SJCRH30 (cell line): ENCODE measurements around the gene SLAIN1. TPM values are rescaled to one million over a fixed set of nuclear protein-coding genes. Genes with fewer than 3 reads are reported as not detected.
"Not testable (repeated sequence)": the region's sequence is repeated elsewhere in the genome, so short reads cannot be mapped to it uniquely, and the experiment has no call there.

Experiments used
- DNase-seq, 2 experiments: peaks; one replicate each; pipeline ENCODE4 v3.0.0-alpha.2; 2015 to 2020
- H3K27ac ChIP-seq: fragments of 250-450 bp; sonication (Bioruptor Pico); 2 replicates; pipeline ENCODE4 v1.5.1; 2020; ENCODE audit warnings: mild to moderate bottlenecking, moderate library complexity
- H3K27me3 ChIP-seq: fragments of 250-450 bp; sonication (Bioruptor Pico); 2 replicates; pipeline ENCODE4 v1.5.1; 2020; ENCODE audit warnings: mild to moderate bottlenecking, moderate library complexity
- H3K36me3 ChIP-seq: fragments of 250-450 bp; sonication (Bioruptor Pico); 2 replicates; pipeline ENCODE4 v1.5.1; 2020; ENCODE audit warnings: mild to moderate bottlenecking, moderate library complexity
- H3K4me1 ChIP-seq: fragments of 250-450 bp; sonication (Bioruptor Pico); 2 replicates; pipeline ENCODE4 v1.5.1; 2020; ENCODE audit warnings: mild to moderate bottlenecking, moderate library complexity
- H3K4me3 ChIP-seq: fragments of 250-450 bp; sonication (Bioruptor Pico); 2 replicates; pipeline ENCODE4 v1.5.1; 2020; ENCODE audit warnings: mild to moderate bottlenecking, moderate library complexity
- H3K9me3 ChIP-seq: fragments of 250-450 bp; sonication (Bioruptor Pico); replicated peaks from 2 replicates; pipeline ENCODE4 v1.5.1; 2020; ENCODE audit warnings: mild to moderate bottlenecking, moderate library complexity
- total RNA-seq: library from RNA; depleted of rRNA; stranded (reverse); fragments of >200 nt; shearing (Covaris generic); gene quantifications from 2 replicates; pipeline ENCODE4 v1.2.3, GENCODE V29; 2014; rRNA removed

The SLAIN1 gene
- total RNA-seq, result 2.6 and 4.7 TPM in 2 replicates

- Histone ChIP-seq H3K36me3 (no peaks in the 10 kb centered on the region), H3K9me3 (no peaks in the 10 kb centered on the region), H3K27me3 (no peaks in the 10 kb centered on the region), H3K4me1 (no peaks in the 10 kb centered on the region), H3K4me3 (peak within 1 kb of the TSS; percentile 81), H3K27ac (no peak within 1 kb of the TSS)
- DNase-seq, result peak; percentile 68 to 76
These were observed at the start of gene SLAIN1 for GRCh38 chr13:77697217-77698103. Gene SLAIN1 (plus strand): TSS chr13:77697687. CDS start chr13:77697914, 227 bp downstream.

GRCh38 chr13:77650409-77650808 lies 47.1 kb upstream of the SLAIN1 start:
- no peak overlapping the region for H3K4me3 ChIP-seq
- no peak overlapping the region for H3K27ac ChIP-seq
- H3K36me3 ChIP-seq, result no peaks in the 10 kb centered on the region
- DNase-seq, result no peak
- no peaks in the 10 kb centered on the region for H3K9me3 ChIP-seq
- H3K4me1 ChIP-seq, result no peaks in the 10 kb centered on the region
- no peaks in the 10 kb centered on the region for H3K27me3 ChIP-seq

- Histone ChIP-seq H3K27ac (no peak overlapping the region), H3K4me1 (no peaks in the 10 kb centered on the region), H3K27me3 (no peaks in the 10 kb centered on the region), H3K36me3 (no peaks in the 10 kb centered on the region), H3K9me3 (no peaks in the 10 kb centered on the region; the same call in 1 of the 2 replicates), H3K4me3 (no peak overlapping the region)
- DNase-seq, result no peak
These were observed 44.2 kb upstream of the SLAIN1 start for GRCh38 chr13:77653301-77653700.

GRCh38 chr13:77660016-77660415 lies 37.5 kb upstream of the SLAIN1 start:
- not testable (repeated sequence) for H3K9me3 ChIP-seq, H3K4me1 ChIP-seq, H3K27me3 ChIP-seq, H3K27ac ChIP-seq, H3K36me3 ChIP-seq, H3K4me3 ChIP-seq, DNase-seq

GRCh38 chr13:77660841-77661250 lies 36.6 kb upstream of the SLAIN1 start:
- DNase-seq, result no peak
- Histone ChIP-seq H3K27me3 (no peaks in the 10 kb centered on the region), H3K27ac (no peak overlapping the region), H3K4me1 (no peaks in the 10 kb centered on the region), H3K9me3 (no peaks in the 10 kb centered on the region; the same call in 1 of the 2 replicates), H3K36me3 (no peaks in the 10 kb centered on the region), H3K4me3 (no peak overlapping the region)

- H3K27me3 ChIP-seq, result not testable (repeated sequence)
These were observed 35.2 kb upstream of the SLAIN1 start for GRCh38 chr13:77662301-77662700.

GRCh38 chr13:77662831-77663230 lies 34.7 kb upstream of the SLAIN1 start:
- H3K36me3 ChIP-seq, H3K27ac ChIP-seq, H3K9me3 ChIP-seq, H3K4me1 ChIP-seq, H3K27me3 ChIP-seq, DNase-seq, H3K4me3 ChIP-seq: not testable (repeated sequence)

More at GRCh38 chr13:77662301-77662700, 35.2 kb upstream of the SLAIN1 start:
- not testable (repeated sequence) for H3K9me3 ChIP-seq, H3K27ac ChIP-seq, H3K4me1 ChIP-seq, H3K4me3 ChIP-seq, DNase-seq, H3K36me3 ChIP-seq

GRCh38 chr13:77674852-77675251 lies 22.6 kb upstream of the SLAIN1 start:
- no peaks in the 10 kb centered on the region for H3K36me3 ChIP-seq
- no peaks in the 10 kb centered on the region for H3K9me3 ChIP-seq
- no peak overlapping the region for H3K4me3 ChIP-seq
- H3K27ac ChIP-seq, result no peak overlapping the region
- H3K4me1 ChIP-seq, result no peaks in the 10 kb centered on the region
- DNase-seq, result no peak
- no peaks in the 10 kb centered on the region for H3K27me3 ChIP-seq

GRCh38 chr13:77678691-77679235 lies 18.7 kb upstream of the SLAIN1 start:
- no peak overlapping the region for H3K27ac ChIP-seq
- H3K27me3 ChIP-seq, result no peaks in the 10 kb centered on the region
- H3K4me3 ChIP-seq, result no peak overlapping the region
- no peaks in the 10 kb centered on the region for H3K9me3 ChIP-seq
- DNase-seq, result peak in 1 of 2 experiments; percentile 2
- no peaks in the 10 kb centered on the region for H3K36me3 ChIP-seq
- H3K4me1 ChIP-seq, result no peaks in the 10 kb centered on the region

- no peak for DNase-seq
- Histone ChIP-seq H3K27ac (no peak overlapping the region), H3K4me3 (no peak overlapping the region), H3K4me1 (no peaks in the 10 kb centered on the region), H3K36me3 (no peaks in the 10 kb centered on the region), H3K27me3 (no peaks in the 10 kb centered on the region), H3K9me3 (no peaks in the 10 kb centered on the region)
These were observed 9.7 kb upstream of the SLAIN1 start for GRCh38 chr13:77687799-77688198.

GRCh38 chr13:77691871-77692270 lies 5.6 kb upstream of the SLAIN1 start:
- DNase-seq, result no peak
- H3K4me3 ChIP-seq, result no peak overlapping the region
- H3K9me3 ChIP-seq, result no peaks in the 10 kb centered on the region
- no peaks in the 10 kb centered on the region for H3K27me3 ChIP-seq
- no peaks in the 10 kb centered on the region for H3K36me3 ChIP-seq
- H3K27ac ChIP-seq, result no peak overlapping the region
- no peaks in the 10 kb centered on the region for H3K4me1 ChIP-seq

GRCh38 chr13:77692746-77693448 lies 4.6 kb upstream of the SLAIN1 start:
- Histone ChIP-seq H3K4me3 (no peak overlapping the region), H3K4me1 (no peaks in the 10 kb centered on the region), H3K27ac (no peak overlapping the region), H3K9me3 (no peaks in the 10 kb centered on the region), H3K36me3 (no peaks in the 10 kb centered on the region), H3K27me3 (no peaks in the 10 kb centered on the region)
- DNase-seq, result no peak

GRCh38 chr13:77693449-77693940 lies 4.0 kb upstream of the SLAIN1 start:
- H3K4me3 ChIP-seq, result no peak overlapping the region
- no peaks in the 10 kb centered on the region for H3K9me3 ChIP-seq
- no peaks in the 10 kb centered on the region for H3K36me3 ChIP-seq
- H3K4me1 ChIP-seq, result no peaks in the 10 kb centered on the region
- no peaks in the 10 kb centered on the region for H3K27me3 ChIP-seq
- no peak overlapping the region for H3K27ac ChIP-seq
- no peak for DNase-seq

GRCh38 chr13:77696006-77696878 lies 1.2 kb upstream of the SLAIN1 start:
- no peaks in the 10 kb centered on the region for H3K9me3 ChIP-seq
- no peak for DNase-seq
- no peaks in the 10 kb centered on the region for H3K27me3 ChIP-seq
- no peaks in the 10 kb centered on the region for H3K4me1 ChIP-seq
- H3K36me3 ChIP-seq, result no peaks in the 10 kb centered on the region
- H3K27ac ChIP-seq, result no peak overlapping the region
- no peak overlapping the region for H3K4me3 ChIP-seq
